Measurements from ENCODE around the gene CGB2. TPM values are rescaled to one million over a fixed set of nuclear protein-coding genes. Genes with fewer than 3 reads are reported as not detected.
A peak's percentile ranks its signal among the peaks of the same experiment; 100 is the strongest.

CGB2 gene
- total and polyA plus RNA-seq, 2 donors from 2014 or later: not detected

GRCh38 chr19:48994035-48994386 lies 37.7 kb upstream of the CGB2 start:
- intact Hi-C loops (cut with DNase I): no loop called here
- Histone ChIP-seq H3K9me3 (ENCODE audit: control insufficient read depth in 2 of 3, insufficient read depth in 1 of 3, low read length in 3 of 3) (no peaks in the 10 kb centered on the region), H3K4me1 (ENCODE audit: control insufficient read depth in 2 of 3, insufficient read depth in 2 of 3, low read depth in 1 of 3, low read length in 3 of 3) (peaks cover 0 to 27% (median 11%) of the 10 kb centered on the region in 3 donors), H3K4me3 (ENCODE audit: low read length in 3 of 3) (peak overlapping the region; percentile 56 to 97 (median 88)), H3K9ac (ENCODE audit: low read length in 3 of 3) (peak overlapping the region; percentile 11 to 87 (median 82)), H3K27me3 (ENCODE audit: control insufficient read depth, insufficient read depth, low read length) (no peaks in the 10 kb centered on the region), H3K36me3 (ENCODE audit: control insufficient read depth in 2 of 3, insufficient read depth in 3 of 3, low read length in 3 of 3) (no peaks in the 10 kb centered on the region), H3K27ac (ENCODE audit: low read depth in 2 of 2, low read length in 2 of 2) (peak overlapping the region; percentile 39 to 99)
- DNase-seq (no peak), FAIRE-seq (no peak)
- TF ChIP-seq CTCF (IDR thresholded peaks at IDR 0.05; ENCODE audit: borderline replicate concordance, extremely low read depth, insufficient read depth): no peak

GRCh38 chr19:48997972-48998371 lies 33.7 kb upstream of the CGB2 start:
- no peak overlapping the region for H3K4me3 ChIP-seq (ENCODE audit: low read length in 3 of 3)
- H3K27me3 ChIP-seq (ENCODE audit: control insufficient read depth, insufficient read depth, low read length): no peaks in the 10 kb centered on the region
- H3K9ac ChIP-seq (ENCODE audit: low read length in 3 of 3): no peak overlapping the region
- FAIRE-seq (no peak), DNase-seq (peak in 1 of 5 donors; percentile 34)
- H3K9me3 ChIP-seq (ENCODE audit: control insufficient read depth in 2 of 3, insufficient read depth in 1 of 3, low read length in 3 of 3): no peaks in the 10 kb centered on the region
- H3K27ac ChIP-seq (ENCODE audit: low read depth in 2 of 2, low read length in 2 of 2): no peak overlapping the region
- H3K4me1 ChIP-seq (ENCODE audit: control insufficient read depth in 2 of 3, insufficient read depth in 2 of 3, low read depth in 1 of 3, low read length in 3 of 3): peaks cover 0 to 9% (median 6%) of the 10 kb centered on the region in 3 donors
- TF ChIP-seq CTCF (IDR thresholded peaks at IDR 0.05; ENCODE audit: borderline replicate concordance, extremely low read depth, insufficient read depth): peak; percentile 28
- H3K36me3 ChIP-seq (ENCODE audit: control insufficient read depth in 2 of 3, insufficient read depth in 3 of 3, low read length in 3 of 3): no peaks in the 10 kb centered on the region
- intact Hi-C loops (cut with DNase I): no loop called here

GRCh38 chr19:48999481-49000325 lies 32.0 kb upstream of the CGB2 start:
- no peak for FAIRE-seq
- peaks cover 0 to 5% (median 4%) of the 10 kb centered on the region in 3 donors for H3K36me3 ChIP-seq (ENCODE audit: control insufficient read depth in 2 of 3, insufficient read depth in 3 of 3, low read length in 3 of 3)
- H3K9me3 ChIP-seq (ENCODE audit: control insufficient read depth in 2 of 3, insufficient read depth in 1 of 3, low read length in 3 of 3): no peaks in the 10 kb centered on the region
- H3K4me3 ChIP-seq (ENCODE audit: low read length in 3 of 3): no peak overlapping the region
- H3K9ac ChIP-seq (ENCODE audit: low read length in 3 of 3): no peak overlapping the region
- TF ChIP-seq CTCF (IDR thresholded peaks at IDR 0.05; ENCODE audit: borderline replicate concordance, extremely low read depth, insufficient read depth): peak; percentile 50
- intact Hi-C loops (cut with DNase I): no loop called here
- H3K27ac ChIP-seq (ENCODE audit: low read depth in 2 of 2, low read length in 2 of 2): no peak overlapping the region
- DNase-seq: peak in 4 of 5 donors; percentile 68 to 75 (median 73)
- no peaks in the 10 kb centered on the region for H3K27me3 ChIP-seq (ENCODE audit: control insufficient read depth, insufficient read depth, low read length)
- H3K4me1 ChIP-seq (ENCODE audit: control insufficient read depth in 2 of 3, insufficient read depth in 2 of 3, low read depth in 1 of 3, low read length in 3 of 3): peaks cover 0 to 3% (median 0%) of the 10 kb centered on the region in 3 donors

Data from kidney (tissue), 14 donors.